Hepatocyte (in vitro differentiated cells): ENCODE results near the gene MTAP.

ENCODE experiments used
- EZH2 ChIP-seq: fragments of 200-600 bp; sonication (generic); IDR thresholded peaks from 2 replicates; pipeline ENCODE4 v1.6.1; 2016; ENCODE audit warnings: antibody characterized with exemption, mild to moderate bottlenecking, borderline replicate concordance
- EZH2phosphoT487 ChIP-seq: fragments of 200-600 bp; sonication (generic); IDR thresholded peaks from one replicate; pipeline ENCODE4 v1.6.1; 2018; ENCODE audit warnings: antibody characterized with exemption, mild to moderate bottlenecking, low read depth, moderate library complexity; ENCODE audit not compliant: unreplicated experiment, severe bottlenecking
- TF ChIP-seq, protein P1 (sequence below): fragments of 200-600 bp; sonication (generic); IDR thresholded peaks from 2 replicates; pipeline ENCODE4 v1.5.1; 2016; ENCODE audit warnings: antibody characterized with exemption, mild to moderate bottlenecking; ENCODE audit not compliant: poor library complexity

DNA sequence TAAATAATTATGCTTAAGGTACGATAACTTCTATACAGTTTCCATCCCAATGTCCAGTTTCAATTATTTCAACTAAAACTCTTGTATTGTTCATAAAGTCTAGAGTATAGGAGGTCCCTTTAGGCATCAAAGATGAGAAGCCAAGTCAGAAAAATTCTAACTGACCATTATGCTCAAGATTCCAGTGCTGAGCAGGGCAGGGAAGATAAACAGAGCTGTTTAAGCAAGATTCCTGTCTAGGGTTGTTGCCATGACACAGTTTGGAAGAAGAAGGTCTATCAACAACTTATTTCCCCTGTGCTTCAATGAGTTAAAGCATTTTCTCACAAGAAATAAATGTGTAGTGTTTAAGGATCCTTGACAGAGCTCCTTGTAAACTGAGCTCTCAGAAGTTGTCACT is 48.9 kb upstream of the MTAP start:
- TF ChIP-seq, protein P1, sequence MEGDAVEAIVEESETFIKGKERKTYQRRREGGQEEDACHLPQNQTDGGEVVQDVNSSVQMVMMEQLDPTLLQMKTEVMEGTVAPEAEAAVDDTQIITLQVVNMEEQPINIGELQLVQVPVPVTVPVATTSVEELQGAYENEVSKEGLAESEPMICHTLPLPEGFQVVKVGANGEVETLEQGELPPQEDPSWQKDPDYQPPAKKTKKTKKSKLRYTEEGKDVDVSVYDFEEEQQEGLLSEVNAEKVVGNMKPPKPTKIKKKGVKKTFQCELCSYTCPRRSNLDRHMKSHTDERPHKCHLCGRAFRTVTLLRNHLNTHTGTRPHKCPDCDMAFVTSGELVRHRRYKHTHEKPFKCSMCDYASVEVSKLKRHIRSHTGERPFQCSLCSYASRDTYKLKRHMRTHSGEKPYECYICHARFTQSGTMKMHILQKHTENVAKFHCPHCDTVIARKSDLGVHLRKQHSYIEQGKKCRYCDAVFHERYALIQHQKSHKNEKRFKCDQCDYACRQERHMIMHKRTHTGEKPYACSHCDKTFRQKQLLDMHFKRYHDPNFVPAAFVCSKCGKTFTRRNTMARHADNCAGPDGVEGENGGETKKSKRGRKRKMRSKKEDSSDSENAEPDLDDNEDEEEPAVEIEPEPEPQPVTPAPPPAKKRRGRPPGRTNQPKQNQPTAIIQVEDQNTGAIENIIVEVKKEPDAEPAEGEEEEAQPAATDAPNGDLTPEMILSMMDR = no peak
- no peak for TF ChIP-seq EZH2phosphoT487
- no peak for TF ChIP-seq EZH2
